Limb (tissue), 2 donors: Measurements from ENCODE around the gene SLC25A19.

Experiments
- DNase-seq, 2 donors: peaks; one replicate each; pipeline ENCODE4 v3.0.0-alpha.2; 2016; ENCODE audit errors: extremely low spot score in 2 of 2

The SLC25A19 gene

DNA sequence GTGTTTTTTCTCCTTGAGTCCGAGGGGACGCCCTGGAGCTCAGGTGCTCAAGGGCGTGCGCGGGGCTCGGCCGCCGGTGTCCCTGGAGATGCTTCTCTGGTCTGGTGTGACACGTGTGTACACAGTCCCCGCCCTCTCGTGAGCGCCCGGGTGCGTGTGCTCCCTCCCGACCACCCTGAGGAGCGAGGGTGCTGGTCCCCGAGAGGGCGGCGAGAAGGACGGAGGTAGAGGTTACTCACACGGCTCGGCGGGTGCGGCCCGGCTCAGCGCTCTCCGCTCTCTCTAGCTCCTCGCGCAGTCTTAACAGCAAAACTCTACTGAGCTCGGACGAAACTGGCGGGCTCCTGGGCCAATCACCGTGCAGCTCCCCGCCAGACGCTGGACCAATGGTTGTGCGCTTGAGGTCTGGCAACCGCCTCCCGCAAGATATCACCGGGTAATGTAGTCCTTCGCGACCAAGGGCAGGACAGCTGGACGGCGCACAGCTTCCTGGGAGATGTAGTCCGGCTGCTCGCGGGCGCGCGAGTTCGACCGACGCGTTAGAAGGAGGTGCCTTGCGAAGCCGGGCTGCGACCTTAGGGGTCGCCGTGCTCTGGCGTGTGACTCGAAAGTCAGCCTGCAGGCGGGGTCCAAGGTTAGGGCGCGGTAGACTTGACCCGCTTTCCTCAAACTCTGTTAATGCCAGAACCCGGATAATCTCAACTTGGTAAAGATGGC is at the start of gene SLC25A19:
SLC25A19 (minus strand) TSS at position 319 of the 717 bp plus-strand sequence. CDS start 2,669 bp downstream, outside the sequence.
- peak; percentile 97 to 99 for DNase-seq

DNA sequence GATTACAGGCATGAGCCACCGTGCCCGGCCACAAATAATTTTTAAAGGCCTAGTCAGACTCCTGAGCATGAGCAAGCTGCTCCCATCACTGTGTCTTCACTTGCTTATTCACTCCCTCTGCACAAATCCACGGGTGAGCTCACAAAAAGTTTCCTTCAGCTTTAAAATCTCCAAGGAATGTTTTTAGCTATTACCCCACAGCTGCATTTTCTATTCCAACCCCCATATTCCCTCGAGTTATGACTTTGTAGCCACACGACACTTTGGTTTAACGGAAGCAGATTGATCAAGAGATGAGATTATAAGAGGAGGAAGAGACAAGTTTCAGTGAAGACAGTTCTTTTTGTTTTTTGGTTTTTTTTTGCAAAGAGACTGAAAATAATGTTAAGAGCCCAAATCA is 49.1 kb upstream of the SLC25A19 start:
- DNase-seq: no peak

DNA sequence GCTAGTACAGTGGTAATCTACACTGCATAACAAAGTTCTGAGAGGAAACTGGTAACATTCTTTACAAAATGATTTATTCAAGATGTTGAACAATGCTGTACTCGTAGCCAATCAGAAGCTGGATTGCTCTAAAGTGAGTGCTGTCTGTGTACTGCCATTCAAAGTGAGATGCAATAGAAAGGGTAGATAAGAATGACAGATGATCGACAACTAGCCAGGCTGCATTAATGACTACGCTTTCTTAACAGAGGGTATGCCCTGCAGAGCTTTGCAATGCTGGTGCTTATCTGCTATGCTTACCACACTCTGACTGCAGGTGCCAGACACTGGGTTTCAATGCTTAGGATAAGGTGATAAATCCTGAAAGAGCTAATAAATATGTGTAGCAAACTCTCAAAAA is 46.1 kb upstream of the SLC25A19 start:
- DNase-seq: no peak

DNA sequence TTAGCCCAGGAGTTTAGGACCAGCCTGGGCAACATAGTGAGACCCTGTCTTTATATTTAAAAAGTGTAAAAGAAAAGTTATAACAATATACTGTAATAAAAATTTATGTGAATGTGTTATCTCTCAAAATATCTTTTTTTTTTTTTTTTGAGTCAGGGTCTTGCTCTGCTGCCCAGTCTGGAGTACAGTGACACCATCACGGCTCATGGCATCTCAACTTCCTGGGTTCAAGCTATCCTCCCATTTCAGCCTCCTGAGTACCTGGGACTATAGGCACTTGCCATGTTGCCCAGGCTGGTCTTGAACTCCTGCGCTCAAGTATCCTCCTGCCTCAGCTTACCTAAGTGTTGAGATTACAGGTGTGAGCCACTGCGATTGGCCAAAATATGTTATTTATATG is 45.5 kb upstream of the SLC25A19 start:
- DNase-seq: no peak

DNA sequence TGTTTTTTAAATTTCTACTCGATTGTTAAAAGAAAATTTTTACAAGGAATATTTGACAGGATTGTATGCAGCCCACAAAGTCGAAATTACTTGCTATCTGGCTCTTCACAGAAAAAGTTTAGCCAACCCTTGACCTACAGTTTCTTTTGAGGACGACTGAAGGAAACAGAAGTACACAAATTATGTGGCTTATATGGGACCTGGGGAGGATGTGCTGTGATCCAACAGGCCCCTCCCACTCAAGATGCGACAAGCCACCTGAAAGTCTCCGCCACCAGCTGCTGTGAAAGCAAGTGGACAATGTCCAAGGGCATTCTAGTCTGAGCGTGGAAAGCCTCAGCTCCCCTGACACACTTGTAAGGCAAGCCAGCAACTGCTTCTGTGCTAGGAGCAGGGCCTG is 42.4 kb upstream of the SLC25A19 start:
- DNase-seq: no peak

DNA sequence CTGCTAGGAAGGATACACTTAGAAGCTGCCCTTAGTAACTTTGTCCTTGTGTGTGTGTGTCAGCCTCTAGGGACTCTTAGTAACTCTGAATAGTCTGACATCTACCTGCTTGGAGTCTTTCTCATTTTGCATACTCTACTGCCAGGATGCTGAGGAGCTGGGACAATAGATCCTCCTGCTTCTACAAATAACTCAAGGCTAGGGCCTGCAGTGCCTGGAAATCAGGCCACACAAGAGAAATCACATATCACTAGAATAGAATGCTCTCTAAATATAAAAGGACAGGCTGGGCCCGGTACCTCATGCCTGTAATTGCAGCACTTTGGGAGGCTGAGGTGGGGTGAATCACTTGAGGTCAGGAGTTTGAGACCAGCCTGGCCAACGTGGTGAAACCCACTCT is 38.5 kb upstream of the SLC25A19 start:
- DNase-seq: no peak

DNA sequence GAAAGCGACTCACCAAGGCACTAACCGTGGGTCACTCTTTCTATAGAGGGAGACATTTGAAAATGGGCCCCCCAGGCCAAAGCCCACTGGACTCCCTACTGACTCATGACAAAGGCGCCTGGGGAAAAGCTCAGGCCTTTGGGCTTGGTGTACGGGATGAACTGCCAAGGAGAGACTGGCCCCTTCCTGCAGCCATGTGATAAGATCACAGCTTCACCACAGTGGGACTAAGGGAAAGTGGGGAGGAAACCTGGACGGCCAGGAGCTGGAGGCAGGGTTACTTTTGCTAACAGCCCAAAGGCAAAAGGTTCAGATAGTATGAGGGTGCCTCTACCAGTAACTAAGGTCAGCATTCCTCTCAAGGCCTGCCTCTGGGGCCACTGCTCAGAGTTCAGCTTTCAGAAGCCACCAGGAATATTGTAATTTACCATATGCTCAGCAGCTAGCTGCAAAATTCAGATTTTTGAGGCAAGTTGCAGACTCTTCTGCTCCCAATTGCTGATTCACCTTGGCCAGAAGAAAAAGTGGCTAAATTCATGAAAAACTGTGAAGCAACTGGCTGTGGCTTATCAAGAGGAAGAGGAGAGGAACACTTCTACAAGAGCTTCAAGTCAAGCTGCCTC is 37.1 kb upstream of the SLC25A19 start:
- DNase-seq: no peak

DNA sequence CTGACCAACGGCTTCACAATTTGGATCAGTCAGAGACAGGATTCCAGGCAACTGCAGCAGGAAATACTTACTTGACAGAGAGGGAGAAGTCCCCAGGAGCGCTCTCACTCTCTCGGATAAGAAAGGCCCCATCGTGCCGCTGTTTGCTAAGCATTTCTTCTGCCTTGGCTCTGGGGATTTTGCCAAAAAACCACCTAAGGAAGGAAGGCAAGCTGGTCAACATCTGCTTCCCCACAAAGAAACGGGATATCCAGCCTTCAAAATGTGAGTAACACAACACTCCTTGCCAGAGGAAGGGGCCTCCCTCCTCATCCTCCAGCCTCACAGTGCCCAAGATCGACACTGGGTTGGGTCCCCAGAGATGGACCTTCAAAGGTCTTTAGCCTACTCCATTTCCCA is 36.6 kb upstream of the SLC25A19 start:
- no peak for DNase-seq

DNA sequence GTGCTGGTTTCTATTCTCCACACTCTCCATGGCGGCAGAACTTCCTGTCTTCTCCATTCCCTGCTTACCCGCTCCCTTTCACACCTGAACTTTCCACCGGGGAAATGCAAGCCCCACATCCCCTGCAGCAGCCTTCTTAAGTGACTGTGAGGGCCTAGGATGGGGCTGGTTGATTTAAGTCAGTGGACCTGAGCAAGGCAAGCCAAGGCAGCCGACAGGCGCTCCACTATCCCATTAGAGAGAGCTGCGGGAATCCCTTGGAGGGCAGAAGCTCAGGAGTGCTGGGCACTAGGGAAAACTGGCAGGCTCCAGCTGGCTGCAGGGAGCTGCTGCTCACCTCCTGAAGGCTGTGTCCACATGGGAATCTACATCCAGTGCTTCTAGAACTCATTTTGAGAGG is 36.1 kb upstream of the SLC25A19 start:
- DNase-seq: no peak

DNA sequence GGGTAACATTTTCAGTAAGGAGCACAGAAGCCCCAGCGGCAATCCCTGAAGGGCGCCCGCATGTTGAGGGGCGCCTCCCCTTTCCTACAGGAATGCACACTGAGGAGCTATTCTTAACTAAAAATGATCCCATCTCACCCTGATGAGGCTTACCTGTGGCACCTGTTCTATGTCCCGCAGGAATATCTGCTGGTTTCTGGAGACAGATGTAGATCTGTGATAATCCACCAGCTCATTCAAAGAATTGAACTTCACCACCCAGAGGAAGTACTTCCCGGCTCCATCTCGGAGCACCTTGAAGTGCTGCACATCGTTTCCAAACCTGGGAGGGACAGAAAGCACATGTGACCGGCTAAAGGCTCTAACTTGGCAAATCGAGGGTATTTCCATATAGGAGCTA is 32.3 kb upstream of the SLC25A19 start:
- no peak for DNase-seq

DNA sequence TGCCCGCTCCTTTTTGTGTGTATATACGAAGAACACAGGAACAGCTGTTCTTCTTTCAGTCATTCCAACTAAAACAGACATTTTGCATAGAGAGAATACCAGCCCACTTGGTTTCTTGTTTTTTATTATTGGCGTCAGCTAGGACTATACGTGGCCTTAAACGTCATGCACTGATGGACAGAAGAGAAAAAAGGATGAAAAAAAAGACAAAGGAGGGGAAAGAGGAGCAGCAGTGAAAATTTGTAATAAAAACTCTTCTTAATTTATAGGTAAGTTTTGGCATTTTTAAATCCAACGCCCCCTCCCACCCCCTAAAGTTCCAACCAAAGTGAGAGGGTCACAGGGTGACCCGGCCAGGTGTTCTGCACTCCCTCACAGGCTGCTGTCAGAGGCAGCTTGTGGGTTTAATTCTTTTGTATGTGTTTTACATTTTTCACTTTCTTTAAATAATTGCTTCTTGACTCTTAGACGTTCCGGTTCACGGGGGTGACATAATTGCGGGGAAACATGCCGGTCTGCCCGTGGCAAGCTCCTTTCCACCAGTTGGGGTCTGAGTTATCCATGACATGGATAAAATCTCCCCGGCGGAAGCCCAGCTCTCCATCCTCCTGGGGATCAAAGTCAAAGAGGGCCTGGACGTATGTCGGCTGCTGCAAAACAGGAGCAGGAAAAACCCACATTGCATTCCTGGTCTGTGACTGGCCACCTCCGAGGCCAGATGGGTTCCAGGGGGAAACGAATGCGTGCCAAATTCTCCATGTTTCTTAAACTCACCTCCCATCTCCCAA is 30.9 kb upstream of the SLC25A19 start:
- no peak for DNase-seq

DNA sequence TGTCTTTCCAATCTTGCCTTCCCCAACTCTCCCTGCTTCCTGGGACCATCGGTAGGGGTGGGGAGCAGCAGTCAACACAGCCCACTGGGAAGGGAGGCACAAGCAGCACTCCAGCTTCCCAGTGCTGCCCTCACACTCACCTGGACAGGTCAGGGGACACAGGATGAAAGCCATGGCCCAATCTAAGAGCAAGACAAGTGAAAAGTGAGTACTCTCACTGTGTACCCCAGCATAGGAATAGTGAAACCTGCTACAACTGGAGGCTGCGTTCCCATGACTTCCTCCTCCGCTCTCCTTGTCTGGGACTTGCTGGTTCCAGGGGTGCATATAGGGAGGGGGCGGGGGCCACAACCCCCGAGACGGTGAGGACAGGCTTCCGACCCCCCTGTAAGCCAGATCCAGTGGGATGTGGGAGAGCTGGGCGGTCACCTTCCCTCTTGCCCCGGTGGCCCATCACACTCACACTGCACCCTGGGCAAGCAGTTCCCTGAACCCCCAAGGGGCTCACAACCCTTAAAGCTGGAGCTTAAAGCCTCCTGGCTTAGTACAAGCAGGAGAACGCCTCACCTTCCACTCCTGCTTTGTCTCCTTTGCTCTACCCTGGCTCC is 29.5 kb upstream of the SLC25A19 start:
- DNase-seq: no peak

DNA sequence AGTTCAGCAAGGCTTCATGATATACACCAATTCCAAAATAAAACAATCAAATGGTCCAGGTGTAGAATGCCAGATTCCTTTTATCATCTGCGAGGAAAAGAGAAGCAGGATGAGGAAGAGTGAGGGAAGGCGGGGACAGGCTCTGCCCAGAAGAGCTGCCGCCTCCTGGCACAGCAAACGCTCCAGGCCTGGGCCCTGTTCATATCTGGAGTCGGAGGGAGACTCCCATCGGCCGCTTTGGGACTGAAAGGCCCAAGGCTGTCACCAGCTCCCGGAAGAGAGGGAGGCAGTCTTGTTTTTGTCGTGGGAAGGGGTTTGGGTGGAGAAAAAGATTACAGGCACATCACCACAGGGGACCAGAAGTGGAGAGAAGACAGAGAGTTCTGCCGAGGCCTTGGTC is 29.0 kb upstream of the SLC25A19 start:
- no peak for DNase-seq

DNA sequence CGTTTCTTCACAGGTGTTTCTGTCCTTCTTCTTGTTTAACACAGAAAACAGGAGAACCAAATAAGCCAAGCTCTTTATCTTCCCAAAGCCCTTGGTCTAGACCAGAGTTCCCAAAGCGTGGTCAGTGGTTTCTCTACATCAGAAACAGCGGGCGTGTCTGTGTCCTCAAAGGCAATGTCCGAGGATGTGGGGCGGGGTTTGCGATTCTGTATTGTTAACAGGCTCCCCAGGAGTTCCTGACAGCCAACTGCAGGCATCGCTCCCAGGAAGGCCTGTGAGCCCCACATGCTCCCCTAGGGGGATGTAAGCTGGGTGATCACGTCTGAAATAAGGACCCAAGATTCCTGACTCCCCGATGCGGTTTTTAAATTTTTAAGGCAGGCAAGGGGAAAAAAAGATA is 28.4 kb upstream of the SLC25A19 start:
- DNase-seq: no peak

DNA sequence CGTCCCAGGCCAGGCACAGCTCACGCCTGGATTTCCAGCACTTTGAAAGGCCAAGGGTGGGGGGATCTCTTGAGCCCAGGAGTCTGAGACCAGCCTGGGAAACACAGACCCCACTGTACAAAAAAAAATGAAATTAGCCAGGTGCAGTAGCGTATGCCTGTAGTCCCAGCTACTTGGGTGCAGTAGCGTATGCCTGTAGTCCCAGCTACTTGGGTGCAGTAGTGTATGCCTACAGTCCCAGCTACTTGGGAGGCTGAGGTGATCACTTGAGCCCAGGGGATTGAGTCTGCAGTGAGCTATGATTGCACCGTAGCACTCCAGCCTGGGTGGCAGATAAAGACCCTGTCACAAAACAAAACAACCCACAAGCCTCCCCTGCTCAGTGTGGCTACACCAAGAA is 27.0 kb upstream of the SLC25A19 start:
- no peak for DNase-seq

DNA sequence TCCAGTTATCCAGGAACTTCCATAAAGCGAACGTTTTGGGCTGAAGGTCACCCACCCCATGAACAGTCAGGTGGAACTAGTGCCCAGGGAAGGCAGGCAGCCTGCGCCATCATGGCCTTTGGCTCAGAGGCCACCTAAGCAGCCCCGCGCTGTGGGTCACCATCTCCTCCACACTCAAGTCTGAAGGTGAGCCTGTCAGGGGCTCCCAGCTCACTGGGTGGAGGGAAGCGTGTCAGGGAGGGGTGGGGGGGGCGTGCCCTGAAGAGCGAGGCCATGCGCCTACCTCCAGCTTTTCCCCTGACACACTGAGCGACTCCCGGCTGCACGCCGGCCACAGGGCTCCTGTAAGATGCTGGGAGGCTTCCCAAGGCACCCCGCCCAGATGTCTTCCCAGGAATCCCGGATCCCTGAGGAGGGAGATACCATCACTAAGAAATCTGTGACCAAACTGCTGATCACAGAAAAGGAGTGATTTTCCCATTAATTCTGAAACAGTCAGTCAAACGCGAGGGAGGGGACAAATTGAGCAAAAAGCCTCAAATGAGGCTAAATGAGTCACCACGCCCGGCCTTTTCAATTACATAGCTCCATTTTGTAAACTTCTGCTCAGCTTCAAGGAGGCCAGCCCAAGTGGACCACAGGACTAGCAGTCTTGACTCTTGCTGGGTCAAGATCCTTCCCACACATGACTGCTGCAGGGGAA is 26.5 kb upstream of the SLC25A19 start:
- no peak for DNase-seq

DNA sequence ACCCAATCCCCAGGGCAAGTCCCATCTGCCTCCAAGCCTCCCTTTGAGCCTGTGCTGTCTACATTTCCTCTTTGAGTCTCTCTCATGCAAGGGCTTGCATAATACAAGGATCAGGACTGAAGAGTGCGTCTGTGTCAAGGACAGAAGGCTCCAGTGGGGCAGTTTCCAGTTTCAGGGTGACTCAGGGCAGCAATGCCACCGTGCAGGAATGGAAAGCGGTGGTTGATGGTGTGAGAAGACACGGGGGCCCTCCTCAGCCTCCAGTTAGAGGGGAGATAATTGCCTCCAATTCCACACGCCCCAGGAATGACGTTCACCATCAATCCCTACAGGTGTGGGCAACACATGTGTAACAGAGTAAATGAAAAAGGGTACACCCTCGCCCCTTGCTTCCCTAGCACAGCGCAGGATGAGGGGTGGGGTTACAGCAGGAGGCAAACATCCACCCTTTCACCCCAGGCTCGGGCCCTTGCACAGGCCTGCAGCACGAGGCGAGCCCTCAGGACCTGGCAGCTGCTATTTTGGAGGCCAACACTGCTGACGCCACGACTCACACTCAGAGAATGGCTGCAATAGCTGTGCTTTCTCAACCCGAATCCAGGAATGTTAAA is 24.8 kb upstream of the SLC25A19 start:
- no peak for DNase-seq

DNA sequence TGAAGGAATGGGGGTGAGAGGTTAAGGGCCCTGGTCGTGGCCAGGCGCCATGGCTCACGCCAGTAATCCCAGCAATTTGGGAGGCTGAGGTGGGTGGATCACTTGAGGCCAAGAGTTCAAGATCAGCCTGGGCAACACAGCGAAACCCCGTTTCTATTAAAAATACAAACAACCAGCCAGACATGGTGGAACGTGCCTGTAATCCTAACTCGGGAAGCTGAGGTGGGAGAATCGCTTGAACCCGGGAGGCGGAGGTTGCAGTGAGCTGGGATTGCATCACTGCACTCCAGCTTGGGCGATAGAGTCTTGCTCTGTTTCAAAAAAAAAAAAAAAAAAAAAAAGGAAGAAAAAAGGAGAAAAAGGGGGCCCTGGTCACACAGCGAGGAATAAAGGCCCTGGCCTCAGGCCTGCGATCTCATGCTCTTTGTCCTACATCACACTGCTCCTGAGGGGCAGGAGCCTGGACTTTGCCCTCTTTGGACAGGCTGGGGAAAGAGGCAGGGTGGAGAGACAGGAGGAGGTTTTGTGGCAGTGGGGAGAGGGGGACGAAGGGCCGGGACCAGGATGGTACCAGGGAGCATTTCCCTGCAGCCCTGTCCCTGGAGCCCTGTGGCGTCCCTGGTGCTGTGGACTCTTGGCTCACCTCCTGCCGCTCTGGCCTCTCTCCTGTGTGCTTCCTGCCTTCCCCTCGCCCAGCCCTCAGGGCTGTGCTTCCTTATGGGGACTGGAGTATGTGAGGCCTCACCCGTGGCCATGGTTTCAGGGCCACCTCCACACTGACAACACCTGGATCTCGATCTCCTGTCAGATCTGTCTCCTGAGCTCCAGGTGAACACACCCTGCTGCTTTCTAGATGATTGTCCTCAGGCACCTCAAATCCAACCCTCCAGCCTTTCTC is 19.7 kb upstream of the SLC25A19 start:
- no peak for DNase-seq

DNA sequence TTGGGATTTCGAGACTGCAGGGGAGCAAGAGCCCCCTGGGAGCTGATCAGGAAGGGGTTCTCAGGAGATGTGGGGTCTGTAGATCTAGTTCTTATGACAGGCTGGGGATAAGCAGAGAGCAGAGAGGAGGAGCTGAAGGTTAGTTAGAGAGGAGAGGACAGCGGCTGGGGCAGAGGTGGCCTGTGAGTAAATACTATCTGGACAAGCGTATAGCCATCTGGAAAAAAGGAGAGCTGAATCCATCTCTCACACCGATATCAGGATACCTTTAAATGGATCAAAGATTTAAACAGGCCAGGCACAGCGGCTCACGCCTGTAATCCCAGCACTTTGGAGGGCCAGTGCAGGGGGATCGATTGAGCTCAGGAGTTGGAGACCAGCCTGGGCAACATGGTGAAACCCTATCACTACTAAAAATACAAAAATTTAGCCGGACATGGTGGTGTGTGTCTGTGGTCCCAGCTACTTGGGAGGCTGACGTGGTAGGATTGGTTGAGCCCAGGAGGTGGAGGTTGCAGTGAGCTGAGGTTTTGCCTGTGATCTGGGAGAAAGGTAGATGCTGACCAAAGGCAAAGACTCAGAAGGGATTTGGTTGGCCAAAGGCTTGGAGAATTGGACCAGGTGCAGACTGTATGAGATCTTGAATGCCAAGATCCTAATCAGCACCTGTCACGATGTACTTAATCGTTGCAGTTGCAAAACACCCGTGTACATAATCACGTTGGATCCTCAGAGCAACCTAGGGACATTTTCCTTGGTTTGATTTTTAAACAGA is 18.9 kb upstream of the SLC25A19 start:
- no peak for DNase-seq
